Middle frontal gyrus (tissue), 1 donor: ENCODE data around the gene MEGF8.
"Not testable (repeated sequence)": the region's sequence is repeated elsewhere in the genome, so short reads cannot be mapped to it uniquely, and the experiment has no call there.

Experiments
- DNase-seq: peaks from one replicate; pipeline ENCODE4 v3.0.0-alpha.2; 2015; ENCODE audit warnings: low spot score; ENCODE audit errors: extremely low spot score

The MEGF8 gene

GRCh38 chr19:42332059-42332458, 6.6 kb downstream of the MEGF8 start:
- DNase-seq = no peak

GRCh38 chr19:42333018-42333417, 7.6 kb downstream of the MEGF8 start:
- no peak for DNase-seq

DNA sequence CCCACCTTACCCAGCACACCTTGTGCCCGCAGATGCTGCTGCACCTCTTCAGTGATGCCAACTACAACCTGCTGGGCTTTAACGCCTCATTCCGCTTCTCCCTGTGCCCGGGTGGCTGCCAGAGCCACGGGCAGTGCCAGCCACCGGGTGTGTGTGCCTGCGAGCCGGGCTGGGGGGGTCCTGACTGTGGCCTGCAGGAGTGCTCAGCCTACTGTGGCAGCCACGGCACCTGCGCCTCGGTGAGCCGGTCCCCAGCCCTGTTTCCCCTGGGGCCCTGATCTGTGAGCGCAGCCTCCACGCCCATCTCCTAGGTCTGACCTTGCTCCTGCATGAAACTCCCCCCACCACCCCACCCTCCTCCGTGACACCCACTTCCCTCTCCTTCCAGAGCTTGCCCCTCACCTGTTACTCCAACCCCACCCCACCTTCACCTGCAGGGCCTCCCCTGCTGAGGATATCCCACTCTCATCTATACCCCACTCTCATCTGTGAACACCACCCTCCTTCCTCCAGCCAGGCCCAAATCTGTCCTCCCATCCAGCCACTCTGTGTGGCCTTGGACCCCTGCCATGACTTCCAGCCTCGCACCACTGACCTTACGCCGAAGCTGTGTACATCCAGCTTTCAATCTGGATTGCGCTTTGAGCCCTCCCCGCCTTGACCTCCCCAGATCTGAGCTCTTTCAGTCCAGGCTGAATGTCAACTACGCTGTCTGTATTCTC, 8.7 kb downstream of the MEGF8 start:
- no peak for DNase-seq

- DNase-seq = no peak
These were observed 9.4 kb downstream of the MEGF8 start for GRCh38 chr19:42334697-42335373.

DNA sequence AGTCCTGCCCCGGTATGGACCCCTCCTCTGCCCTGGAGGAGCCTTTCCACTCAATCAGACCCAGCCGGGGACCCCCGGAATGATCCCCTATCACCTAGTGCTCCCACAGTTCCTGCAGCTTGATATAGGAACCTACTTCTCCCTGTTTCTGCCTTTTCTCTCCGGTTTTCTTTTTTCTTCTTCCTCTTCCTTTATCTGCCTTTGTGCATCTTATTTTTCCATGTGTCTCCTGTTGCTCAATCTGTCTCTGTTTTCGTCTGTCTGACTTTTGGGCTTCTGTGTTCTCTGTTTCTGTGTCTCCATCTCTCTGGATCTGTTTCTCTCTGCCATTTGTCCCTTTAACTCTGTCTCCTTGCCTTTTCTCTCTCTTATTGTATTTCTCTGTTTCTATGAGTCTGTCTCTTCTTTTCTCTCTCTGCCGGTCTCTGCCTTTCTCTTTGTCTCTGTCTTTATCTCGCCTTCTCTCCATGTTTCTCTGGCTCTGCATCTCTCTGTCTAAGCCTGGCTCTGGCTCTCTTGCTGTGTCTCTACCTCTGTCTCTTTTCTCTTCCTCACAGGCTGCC, 10.0 kb downstream of the MEGF8 start:
- DNase-seq = no peak

- no peak for DNase-seq
These were observed 10.5 kb downstream of the MEGF8 start for GRCh38 chr19:42335971-42336370.

GRCh38 chr19:42339126-42339860, 13.9 kb downstream of the MEGF8 start:
- DNase-seq = not testable (repeated sequence)

DNA sequence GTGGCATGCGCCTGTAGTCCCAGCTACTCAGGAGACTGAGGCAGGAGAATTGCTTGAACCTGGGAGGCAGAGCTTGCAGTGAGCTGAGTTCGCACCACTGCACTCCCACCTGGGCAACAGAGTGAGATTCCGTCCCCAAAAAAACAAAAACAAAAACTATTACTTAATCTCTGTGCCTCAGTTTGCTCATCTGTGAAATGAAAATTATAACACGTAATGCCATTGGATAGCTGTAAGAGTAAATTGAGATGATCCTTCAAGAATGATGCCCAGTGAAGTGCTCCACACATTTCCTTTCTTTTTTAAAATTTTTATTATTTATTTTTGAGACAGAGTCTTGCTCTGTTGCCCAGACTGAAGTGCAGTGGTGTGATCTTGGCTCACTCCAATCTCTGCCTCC, 14.5 kb downstream of the MEGF8 start:
- DNase-seq = not testable (repeated sequence)

GRCh38 chr19:42343344-42344110, 18.1 kb downstream of the MEGF8 start:
- no peak for DNase-seq

- DNase-seq = no peak
These were observed 19.0 kb downstream of the MEGF8 start for GRCh38 chr19:42344336-42344893.

GRCh38 chr19:42345191-42345812, 19.9 kb downstream of the MEGF8 start:
- no peak for DNase-seq

GRCh38 chr19:42348211-42348610, 22.8 kb downstream of the MEGF8 start:
- no peak for DNase-seq

DNA sequence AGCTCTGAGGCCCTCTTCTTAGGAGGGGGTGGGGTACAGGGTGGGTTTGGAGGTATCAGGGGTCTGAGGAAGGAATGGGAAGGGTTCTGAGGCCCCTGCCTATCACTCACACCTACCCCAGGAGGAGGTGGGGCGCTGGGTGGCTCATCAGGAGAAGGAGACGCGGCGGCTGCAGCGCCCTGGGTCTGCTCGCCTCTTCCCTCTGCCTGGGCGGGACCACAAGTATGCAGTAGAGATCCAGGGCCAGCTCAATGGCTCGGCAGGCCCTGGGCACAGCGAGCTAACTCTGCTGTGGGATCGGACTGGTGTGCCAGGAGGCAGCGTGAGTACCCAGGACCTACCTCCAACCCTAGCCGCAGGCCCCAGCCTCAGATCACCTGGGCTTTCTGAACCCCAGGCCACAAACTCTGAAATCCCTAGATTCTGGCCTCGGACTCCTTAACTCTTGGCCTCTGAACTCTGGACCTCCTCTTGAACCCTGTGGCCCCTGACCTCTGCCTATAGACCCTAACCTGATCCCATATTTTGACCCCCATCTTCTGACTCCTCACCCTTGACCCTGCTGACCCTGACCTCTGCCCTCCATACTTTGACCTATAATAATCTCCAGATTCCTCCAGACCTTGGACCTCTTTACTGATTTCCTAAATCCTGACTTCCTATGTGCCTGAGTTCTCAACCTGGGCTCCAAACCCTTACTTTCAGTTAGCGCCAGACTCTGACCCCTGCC, 24.1 kb downstream of the MEGF8 start:
- DNase-seq = no peak

- no peak for DNase-seq
These were observed 25.0 kb downstream of the MEGF8 start for GRCh38 chr19:42350417-42350816.

GRCh38 chr19:42351079-42351735, 25.8 kb downstream of the MEGF8 start:
- DNase-seq = no peak

- DNase-seq = peak; percentile 57
These were observed 27.1 kb downstream of the MEGF8 start for GRCh38 chr19:42352301-42353259.

- DNase-seq = no peak
These were observed 28.0 kb downstream of the MEGF8 start for GRCh38 chr19:42353341-42354015.

DNA sequence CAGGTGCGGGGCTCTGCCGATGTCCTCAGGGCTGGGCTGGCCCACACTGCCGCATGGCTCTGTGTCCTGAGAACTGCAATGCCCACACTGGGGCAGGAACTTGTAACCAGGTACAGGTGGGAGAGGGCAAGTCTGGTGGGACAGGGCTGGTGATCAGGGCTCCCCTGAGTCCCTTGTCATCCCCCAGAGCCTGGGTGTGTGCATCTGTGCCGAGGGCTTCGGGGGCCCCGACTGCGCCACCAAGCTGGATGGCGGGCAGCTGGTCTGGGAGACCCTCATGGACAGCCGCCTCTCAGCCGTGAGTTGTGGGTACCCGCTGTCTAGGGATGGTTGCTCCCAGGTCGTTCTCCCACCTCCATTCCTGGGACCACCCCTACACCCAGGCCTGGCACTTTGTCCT, 30.5 kb downstream of the MEGF8 start:
- DNase-seq = no peak
